NCI-H1930 (cell line): ENCODE data around the gene ZER1.

Source experiments
- DNase-seq, 2 experiments: peaks; one replicate each; lab custom pipeline; 2025; lab: John Stamatoyannopoulos, UW

The ZER1 gene

DNA sequence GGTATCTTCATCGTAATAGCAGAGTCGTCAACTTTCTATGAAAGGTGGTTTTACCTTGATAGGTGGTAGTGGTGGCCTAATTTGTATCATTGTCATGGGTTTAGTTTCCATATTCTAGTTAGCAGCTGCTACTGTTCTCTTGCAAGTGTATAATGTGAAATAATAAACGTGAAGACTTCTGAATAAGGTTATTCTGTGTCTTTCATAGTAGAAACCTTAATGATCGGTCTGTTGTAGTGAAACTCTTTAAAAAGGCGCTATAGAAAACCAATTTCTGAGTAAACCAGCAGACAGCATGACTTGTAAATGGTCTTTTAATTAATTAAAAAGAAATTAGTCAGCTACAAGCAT lies 81.1 kb downstream of the ZER1 start:
- no peak for DNase-seq

DNA sequence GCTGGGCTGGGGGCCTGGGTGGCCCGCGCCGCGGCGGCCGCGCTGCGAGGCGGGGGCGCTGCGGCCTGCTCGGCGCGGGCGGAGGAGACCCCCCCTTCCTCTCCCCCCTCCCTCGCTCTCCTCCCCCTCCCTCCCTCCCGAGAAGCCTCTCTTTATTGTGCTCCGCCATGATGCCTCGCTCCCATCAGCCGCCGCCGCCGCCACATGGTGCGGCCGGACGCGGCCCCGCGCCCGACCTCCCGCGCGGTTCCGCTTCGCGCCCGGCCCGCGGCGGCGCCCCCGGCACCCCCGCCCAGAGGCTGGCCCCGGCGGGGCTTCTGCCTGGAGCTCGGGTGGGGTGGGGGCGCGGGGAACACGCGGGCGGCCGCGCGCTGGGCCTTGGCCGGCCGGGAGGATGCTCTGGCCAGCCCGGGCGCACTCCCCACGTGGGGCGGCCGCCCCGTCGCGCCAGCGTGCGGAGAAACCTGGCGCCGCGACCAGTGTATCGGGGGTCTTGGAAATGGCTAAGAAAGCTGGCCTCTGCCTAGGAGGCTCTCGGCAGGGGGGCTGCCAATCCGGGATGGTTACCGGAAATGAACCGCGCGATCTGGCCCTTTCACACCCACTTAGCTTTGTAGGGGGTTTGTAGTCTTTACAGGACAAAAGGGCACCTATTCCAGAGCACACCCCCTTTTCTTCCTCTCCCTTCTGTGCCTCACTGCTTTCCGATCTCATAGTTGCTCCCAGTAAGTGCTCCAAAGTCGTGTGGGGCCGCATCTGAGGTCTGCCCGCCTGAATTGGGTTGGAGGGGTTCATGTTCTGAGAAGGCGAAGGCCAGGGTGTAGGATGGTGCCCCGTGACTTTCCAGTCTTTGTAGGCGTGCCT lies 81.7 kb downstream of the ZER1 start:
- DNase-seq: peak; percentile 32 to 48

DNA sequence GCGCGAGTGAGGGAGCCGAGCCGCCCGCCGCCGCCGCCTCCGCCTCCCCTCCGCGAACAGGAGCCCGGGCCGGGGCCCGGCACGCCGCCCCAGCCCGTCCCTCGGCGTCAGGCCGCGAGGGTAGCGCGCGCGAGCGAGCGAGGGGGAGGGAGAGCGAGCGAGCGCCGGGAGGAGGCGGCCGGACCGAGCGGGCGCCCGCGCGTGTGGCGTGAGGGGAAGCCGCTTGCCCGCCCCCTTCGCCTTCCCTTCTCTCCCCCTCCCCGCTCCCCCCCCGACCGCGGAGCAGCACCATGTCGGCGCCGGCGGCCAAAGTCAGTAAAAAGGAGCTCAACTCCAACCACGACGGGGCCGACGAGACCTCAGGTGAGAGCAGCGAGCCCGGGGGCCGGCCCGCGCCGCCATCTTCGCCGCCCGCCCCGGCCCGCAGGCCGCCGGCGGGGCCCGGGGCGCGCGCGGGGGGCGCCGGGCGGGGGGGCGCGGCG lies 82.4 kb downstream of the ZER1 start:
- DNase-seq: no peak

DNA sequence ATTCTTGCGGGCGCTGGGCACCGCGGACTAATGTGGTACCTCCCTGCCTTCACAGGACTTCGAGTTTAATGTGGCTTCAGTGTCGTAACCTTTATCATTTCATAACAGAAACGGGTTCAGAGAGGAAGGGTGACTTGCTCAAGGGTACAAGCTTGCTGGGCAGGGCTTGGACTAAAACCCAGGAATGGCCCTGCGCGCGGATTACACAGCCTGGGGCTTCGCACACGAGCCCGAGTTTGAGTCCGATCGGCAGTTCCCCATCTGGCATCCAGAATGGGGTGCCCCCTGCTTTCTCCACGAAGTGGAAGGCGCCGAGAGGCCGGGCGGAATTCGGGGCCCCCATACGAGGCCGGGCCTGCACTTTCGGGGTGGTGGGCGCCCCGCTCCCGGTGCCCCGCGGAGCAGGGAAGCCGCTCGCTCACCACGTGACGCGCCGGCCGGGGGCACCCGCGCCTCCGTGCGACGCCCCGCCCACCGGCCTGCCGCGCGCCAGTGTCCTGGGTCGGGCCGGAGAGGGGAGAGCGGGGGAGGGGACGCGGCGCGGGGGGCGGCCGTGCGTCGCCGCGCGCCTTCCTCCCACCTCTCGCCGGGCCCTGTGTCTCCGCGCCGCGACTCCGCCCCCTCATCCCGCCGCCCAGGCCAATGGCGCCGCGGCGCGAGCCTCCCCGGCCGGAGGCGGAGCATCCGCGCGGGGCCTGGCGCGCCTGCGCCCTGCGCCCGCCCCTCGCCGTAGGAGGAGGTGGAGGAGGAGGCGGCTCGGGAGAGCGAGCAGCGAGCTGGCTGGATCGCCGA lies 83.0 kb downstream of the ZER1 start, which contains the start of gene SET:
SET (plus strand) TSS at position 722 of the 792 bp plus-strand sequence. CDS start 361 bp downstream, outside the sequence.
- DNase-seq: peak; percentile 90 to 95

DNA sequence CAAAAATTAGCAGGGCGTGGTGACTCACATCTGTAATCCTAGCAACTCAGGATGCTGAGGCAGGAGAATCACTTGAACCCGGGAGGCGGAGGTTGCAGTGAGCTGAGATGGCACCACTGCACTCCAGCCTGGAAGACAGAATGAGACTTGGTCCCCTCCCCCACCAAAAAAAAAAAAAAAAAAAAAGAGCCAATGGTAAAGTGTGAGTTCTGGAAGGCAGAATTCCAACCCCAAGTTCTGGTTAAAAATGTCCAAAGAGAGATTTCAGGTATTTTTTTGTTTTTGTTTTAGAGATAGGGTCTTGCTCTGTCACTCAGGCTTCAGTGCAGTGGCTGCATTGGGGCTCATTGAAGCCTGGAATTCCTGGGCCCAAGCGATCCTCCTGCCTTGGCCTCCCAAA lies 84.3 kb downstream of the ZER1 start:
- no peak for DNase-seq

DNA sequence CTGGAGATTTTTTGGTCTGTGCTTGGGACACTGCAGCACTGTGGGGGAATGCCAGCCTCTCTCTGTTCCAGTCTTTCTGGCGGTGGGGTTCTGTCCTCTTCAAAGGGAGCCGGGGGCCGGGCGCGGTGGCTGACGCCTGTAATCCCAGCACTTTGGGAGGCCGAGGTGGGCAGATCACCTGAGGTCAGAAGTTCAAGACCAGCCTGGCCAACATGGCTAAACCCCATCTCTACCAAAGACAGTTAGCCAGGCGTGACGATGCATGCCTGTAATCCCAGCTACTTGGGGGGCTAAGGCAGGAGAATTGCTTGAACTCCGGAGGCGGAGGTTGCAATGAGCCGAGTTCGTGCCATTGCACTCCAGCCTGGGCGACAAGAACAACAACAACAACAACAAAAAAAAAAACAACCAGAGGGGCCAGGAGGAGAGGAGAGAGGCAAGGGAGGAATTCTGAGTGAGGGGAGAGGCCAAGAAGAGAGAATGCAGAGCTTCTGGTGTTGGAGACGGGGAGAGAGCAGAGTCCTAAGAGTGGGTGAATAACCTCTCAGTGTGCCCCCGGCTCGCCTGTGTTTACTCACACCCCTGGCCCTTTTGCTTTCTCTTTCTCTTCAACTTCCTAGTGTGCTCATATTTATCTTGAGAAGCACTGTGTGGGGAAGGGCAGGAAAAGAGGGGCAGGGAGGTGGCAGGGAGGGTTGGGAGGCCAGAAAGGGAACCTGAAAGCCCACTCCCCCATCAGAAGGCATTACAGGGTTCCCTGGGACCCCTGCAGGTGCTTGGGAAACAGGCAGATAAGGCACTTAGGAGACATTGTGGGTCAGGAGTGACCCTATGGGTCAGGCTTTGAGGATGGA lies 85.9 kb downstream of the ZER1 start:
- no peak for DNase-seq

DNA sequence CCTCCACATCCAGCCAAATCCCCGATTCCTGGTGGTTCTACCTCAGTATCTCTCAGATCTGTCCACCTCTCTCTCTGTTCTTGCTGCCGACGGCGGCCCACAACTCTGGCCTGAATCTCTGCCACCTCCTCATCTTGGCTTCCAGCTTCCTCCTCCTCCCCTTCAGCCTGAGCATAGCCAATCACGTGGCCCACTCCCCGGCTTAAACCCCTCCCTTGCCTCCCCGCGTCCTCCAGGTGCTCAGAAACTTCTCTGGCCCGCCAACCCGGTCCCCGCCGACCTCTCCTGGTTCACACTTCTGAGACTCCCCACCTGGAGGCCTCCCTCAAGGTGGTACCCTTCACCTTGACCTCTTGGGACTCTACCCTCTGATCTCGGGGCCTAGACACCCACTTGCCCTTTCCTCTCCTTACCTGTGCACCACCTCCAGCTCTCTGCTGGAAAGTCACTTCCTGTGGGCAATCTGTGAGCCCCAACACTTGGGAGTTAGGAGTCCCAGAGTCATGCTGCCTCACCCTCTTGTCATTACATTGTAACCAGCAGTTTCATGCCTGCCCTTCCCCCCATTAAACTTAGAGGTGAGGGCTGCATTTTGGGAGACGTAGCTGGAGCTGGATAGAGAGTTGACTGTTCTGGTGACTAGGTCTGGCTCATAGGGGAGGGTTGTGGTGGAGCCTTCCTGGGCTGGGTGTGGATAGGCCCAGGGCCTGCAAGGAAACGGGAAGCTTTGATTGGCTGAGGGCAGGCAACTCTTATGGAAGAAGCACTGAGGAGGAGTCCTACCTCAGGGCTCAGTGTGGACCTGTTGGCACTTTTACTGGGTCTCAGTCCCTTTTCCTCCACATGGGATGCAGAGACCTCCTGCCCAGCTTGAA lies 87.2 kb downstream of the ZER1 start:
- no peak for DNase-seq

DNA sequence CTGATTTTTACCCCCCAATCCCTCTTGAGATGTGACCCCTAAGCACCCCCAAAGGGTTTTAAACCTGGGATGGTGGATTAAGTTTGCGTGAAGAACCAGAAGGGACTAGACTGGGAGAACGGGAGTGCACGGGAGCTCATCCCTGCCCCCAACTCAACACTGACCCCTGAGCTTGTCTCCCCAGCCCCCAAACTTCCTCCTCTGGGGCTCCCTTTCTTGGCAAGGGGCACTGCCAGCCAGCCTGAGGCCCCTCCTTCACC lies 87.7 kb downstream of the ZER1 start:
- no peak for DNase-seq

DNA sequence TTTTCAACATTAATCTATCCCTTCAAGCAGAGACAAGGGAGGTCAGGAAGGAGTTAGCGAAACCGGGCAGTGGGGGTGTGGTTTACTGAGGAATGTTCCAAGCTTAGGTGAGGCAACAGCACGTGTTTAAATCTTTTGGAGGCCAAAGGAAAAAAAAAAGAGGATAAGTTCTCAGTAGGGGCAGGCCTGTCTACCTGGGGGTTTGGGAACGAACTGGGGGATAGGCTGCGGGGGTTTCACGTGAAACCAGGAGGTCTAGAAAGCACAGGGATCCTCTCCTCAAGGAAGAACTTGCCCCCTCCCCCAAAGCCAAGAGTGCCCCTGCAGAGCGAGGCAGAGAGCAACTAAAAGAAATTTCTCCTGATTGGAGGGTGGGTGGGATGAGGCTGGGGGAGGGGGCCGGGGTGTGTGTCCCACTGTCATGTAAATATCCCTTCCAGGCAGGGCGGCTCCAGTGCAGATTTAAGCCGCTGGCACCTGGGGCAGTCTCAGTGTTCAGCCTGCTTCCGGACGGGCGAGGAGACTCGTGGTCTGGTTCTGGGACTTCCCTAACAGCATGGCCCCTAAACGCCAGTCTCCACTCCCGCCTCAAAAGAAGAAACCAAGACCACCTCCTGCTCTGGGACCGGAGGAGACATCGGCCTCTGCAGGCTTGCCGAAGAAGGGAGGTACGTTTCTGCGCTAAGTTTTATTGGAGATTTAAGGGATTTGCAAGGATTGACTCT lies 88.2 kb downstream of the ZER1 start:
- DNase-seq: no peak
